Mucosa of stomach (tissue), 1 donor: ENCODE measurements around the gene STPG3.

Source experiments
- H3K27me3 ChIP-seq: one replicate; pipeline ENCODE4 v1.7.0; 2013; ENCODE audit warnings: mild to moderate bottlenecking, low read length; ENCODE audit not compliant: control insufficient read depth, insufficient read depth
- H3K36me3 ChIP-seq: one replicate; pipeline ENCODE4 v1.7.0; 2013; ENCODE audit warnings: low read length; ENCODE audit not compliant: control insufficient read depth, insufficient read depth
- H3K4me1 ChIP-seq: one replicate; pipeline ENCODE4 v1.7.0; 2013; ENCODE audit warnings: mild to moderate bottlenecking, low read length; ENCODE audit not compliant: control insufficient read depth, insufficient read depth
- H3K4me3 ChIP-seq: one replicate; pipeline ENCODE4 v1.7.0; 2013; ENCODE audit warnings: low read length
- H3K9ac ChIP-seq: one replicate; pipeline ENCODE4 v1.7.0; 2013; ENCODE audit warnings: mild to moderate bottlenecking, low read length, moderate library complexity
- H3K9me3 ChIP-seq: one replicate; pipeline ENCODE4 v1.7.0; 2013; ENCODE audit warnings: mild to moderate bottlenecking, low read length, moderate library complexity; ENCODE audit not compliant: control insufficient read depth
- donor health status: Pancreatic carcinoma.

The STPG3 gene

GRCh38 chr9:137231372-137232039, 19.6 kb upstream of the STPG3 start:
- Histone ChIP-seq H3K4me1 (peaks cover 34% of the 10 kb centered on the region), H3K9ac (no peak overlapping the region), H3K4me3 (no peak overlapping the region), H3K36me3 (no peaks in the 10 kb centered on the region), H3K27me3 (peaks cover 59% of the 10 kb centered on the region), H3K9me3 (no peaks in the 10 kb centered on the region)

DNA sequence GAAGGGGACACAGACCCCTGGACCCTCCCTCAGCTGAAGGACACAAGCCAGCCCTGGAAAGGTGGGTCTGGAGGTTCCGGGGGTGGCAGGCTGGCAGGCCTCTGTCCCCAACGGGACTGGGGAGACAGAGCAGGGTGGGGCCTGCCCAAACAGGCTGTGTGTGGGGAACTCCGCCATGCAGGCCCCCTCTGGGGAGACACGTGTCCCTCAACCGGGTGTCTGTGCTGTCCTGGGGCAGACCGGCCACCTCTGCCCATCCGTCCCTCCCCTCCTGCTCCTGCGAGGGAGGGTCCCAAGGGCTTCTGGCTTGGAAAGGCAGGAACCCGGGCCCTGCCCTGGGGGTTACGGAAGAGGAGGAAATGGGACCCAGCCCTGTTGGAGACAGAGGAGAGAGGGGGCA, 19.0 kb upstream of the STPG3 start:
- Histone ChIP-seq H3K4me1 (peaks cover 34% of the 10 kb centered on the region), H3K9ac (no peak overlapping the region), H3K36me3 (no peaks in the 10 kb centered on the region), H3K9me3 (no peaks in the 10 kb centered on the region), H3K4me3 (no peak overlapping the region), H3K27me3 (peaks cover 59% of the 10 kb centered on the region)

DNA sequence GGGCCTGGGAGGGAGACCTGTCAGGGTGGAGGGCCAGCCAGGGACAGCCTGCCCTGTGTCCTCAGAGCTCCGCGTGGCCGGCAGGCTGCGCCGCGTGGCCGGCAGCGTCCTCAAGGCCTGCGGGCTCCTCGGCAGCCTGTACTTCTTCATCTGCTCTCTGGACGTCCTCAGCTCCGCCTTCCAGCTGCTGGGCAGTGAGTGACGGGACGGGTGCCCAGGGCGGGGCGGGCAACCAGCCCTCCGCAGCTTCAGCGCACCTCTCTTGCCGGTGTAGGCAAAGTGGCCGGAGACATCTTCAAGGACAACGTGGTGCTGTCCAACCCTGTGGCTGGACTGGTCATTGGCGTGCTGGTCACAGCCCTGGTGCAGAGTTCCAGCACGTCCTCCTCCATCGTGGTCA, 18.6 kb upstream of the STPG3 start:
- Histone ChIP-seq H3K9me3 (no peaks in the 10 kb centered on the region), H3K27me3 (peaks cover 59% of the 10 kb centered on the region), H3K4me1 (peaks cover 34% of the 10 kb centered on the region), H3K4me3 (no peak overlapping the region), H3K9ac (no peak overlapping the region), H3K36me3 (no peaks in the 10 kb centered on the region)

- no peaks in the 10 kb centered on the region for H3K36me3 ChIP-seq
- peaks cover 37% of the 10 kb centered on the region for H3K4me1 ChIP-seq
- H3K27me3 ChIP-seq, result peaks cover 59% of the 10 kb centered on the region
Measured at GRCh38 chr9:137233143-137233980, 17.7 kb upstream of the STPG3 start.

GRCh38 chr9:137234055-137234697, 16.9 kb upstream of the STPG3 start:
- Histone ChIP-seq H3K9me3 (no peaks in the 10 kb centered on the region), H3K27me3 (peaks cover 53% of the 10 kb centered on the region), H3K9ac (no peak overlapping the region), H3K4me3 (no peak overlapping the region), H3K4me1 (peaks cover 36% of the 10 kb centered on the region), H3K36me3 (no peaks in the 10 kb centered on the region)

More at GRCh38 chr9:137233143-137233980, 17.7 kb upstream of the STPG3 start:
- H3K9ac ChIP-seq, result no peak overlapping the region
- no peak overlapping the region for H3K4me3 ChIP-seq
- no peaks in the 10 kb centered on the region for H3K9me3 ChIP-seq

DNA sequence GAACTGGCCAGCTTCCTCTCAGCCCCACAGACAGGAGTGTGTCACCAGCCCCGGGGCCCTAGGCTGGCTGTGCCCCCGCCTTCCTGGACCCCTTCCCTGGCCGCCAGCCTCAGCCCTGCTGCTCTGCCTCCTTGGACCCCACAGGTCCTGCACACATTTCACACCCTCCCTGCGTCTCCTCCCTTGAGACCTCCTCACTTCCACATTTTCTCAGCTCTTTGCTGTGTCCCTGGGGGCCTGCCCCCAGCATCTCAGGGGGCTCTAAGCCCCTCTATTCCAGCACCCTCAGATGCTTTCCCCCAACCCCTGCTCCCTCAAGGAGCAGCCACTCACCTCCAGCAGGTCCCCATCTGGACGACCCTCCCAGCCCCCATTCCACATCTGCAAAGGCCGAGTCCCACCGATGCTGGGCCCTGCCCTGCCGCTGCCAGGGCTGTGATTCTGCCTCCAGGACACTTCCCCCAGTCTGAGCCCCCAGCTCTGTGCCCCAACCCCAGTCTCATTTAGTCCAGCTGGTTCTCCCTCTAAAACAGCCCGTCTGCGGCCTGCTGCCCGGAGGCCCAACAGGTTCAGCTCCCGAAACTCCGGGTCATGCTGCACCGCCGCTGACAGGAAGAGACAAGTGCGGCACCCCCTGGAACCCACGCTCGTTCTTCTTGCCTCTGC, 16.2 kb upstream of the STPG3 start:
- Histone ChIP-seq H3K9ac (no peak overlapping the region), H3K4me3 (no peak overlapping the region), H3K9me3 (no peaks in the 10 kb centered on the region), H3K27me3 (peaks cover 49% of the 10 kb centered on the region), H3K36me3 (no peaks in the 10 kb centered on the region), H3K4me1 (peaks cover 36% of the 10 kb centered on the region)

GRCh38 chr9:137235424-137236237, 15.5 kb upstream of the STPG3 start:
- Histone ChIP-seq H3K4me1 (peaks cover 36% of the 10 kb centered on the region), H3K9me3 (no peaks in the 10 kb centered on the region), H3K9ac (no peak overlapping the region), H3K36me3 (no peaks in the 10 kb centered on the region), H3K27me3 (peaks cover 46% of the 10 kb centered on the region), H3K4me3 (no peak overlapping the region)

DNA sequence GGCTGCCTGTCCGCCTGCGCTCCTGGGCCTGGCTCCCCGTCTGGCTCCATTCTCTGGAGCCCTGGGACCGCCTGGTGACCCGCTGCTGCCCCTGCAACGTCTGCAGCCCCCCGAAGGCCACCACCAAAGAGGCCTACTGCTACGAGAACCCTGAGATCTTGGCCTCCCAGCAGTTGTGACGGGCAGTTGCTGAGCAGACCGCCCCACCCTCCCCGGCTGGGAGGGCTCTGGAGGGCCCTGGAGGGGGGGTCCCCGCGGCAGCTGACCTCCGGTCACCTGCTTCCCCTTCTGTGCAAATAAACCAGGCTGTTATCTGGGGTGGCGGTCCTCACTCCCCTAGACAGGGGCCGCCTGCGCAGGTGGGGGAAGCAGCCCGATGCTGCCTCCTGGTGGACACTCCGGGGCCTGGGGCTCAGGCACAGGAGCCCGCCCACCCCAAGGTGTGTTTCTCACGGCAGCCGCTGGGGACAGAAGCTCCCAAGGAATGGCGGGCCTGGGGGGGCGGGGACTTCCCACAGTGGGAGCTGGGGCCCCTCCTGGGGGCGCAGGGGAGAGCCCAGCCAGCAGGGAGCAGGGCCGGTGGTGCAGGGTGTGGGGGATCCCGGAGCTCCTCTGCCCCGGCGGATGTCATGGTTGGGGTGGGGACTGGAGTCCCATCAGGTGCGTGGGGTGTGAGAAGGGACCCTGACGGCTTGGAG, 14.7 kb upstream of the STPG3 start:
- Histone ChIP-seq H3K4me3 (no peak overlapping the region), H3K27me3 (peaks cover 43% of the 10 kb centered on the region), H3K9ac (peak overlapping the region; percentile 48), H3K36me3 (no peaks in the 10 kb centered on the region), H3K9me3 (no peaks in the 10 kb centered on the region), H3K4me1 (peaks cover 36% of the 10 kb centered on the region)

GRCh38 chr9:137236936-137237421, 14.1 kb upstream of the STPG3 start:
- Histone ChIP-seq H3K9ac (peak overlapping the region; percentile 48), H3K36me3 (peaks cover under 1% of the 10 kb centered on the region), H3K9me3 (no peaks in the 10 kb centered on the region), H3K27me3 (peaks cover 37% of the 10 kb centered on the region), H3K4me3 (no peak overlapping the region), H3K4me1 (peaks cover 40% of the 10 kb centered on the region)

- H3K36me3 ChIP-seq, result peaks cover 9% of the 10 kb centered on the region
- peaks cover 27% of the 10 kb centered on the region for H3K27me3 ChIP-seq
- peak overlapping the region; percentile 48 for H3K9ac ChIP-seq
- H3K4me3 ChIP-seq, result no peak overlapping the region
- peaks cover 46% of the 10 kb centered on the region for H3K4me1 ChIP-seq
- no peaks in the 10 kb centered on the region for H3K9me3 ChIP-seq
Measured at GRCh38 chr9:137237759-137238726, 13.0 kb upstream of the STPG3 start.
